IMR-90 (cell line): ENCODE results near the gene P2RY2. TPM values are rescaled to one million over a fixed set of nuclear protein-coding genes. Genes with fewer than 3 reads are reported as not detected.

Experiments used
- ATAC-seq: fragments of 200-7000 bp; cut with Tn5 transposase; 2 replicates; pipeline ENCODE4 v1.9.1; 2020; ENCODE audit warnings: low read depth, mild to moderate bottlenecking, moderate library complexity
- BruUV-seq: library from RNA; stranded (reverse); fragments of 400-500 nt; replicated peaks from 2 replicates; lab custom pipeline; 2021; lab: Mats Ljungman, UMichigan
- CTCF ChIA-PET: fragments of 300-600 bp; formaldehyde crosslinking; extraction: SDS; loops from one replicate; lab custom pipeline; 2021; ENCODE audit warnings: antibody characterized with exemption; lab: Yijun Ruan, JAX
- POLR2A ChIA-PET: fragments of 300-600 bp; sonication (Branson Sonifier 250); formaldehyde crosslinking; loops from one replicate; lab custom pipeline; 2022; ENCODE audit warnings: antibody characterized with exemption; ENCODE audit not compliant: unreplicated experiment; lab: Charles Lee
- DNase-seq: peaks from one replicate; pipeline ENCODE4 v3.0.0; 2013
- H2AFZ ChIP-seq: replicated peaks from 2 replicates; pipeline ENCODE3; 2013; ENCODE audit warnings: low read length, mild to moderate bottlenecking; ENCODE audit not compliant: poor library complexity
- H2AK5ac ChIP-seq: 2 replicates; pipeline ENCODE4 v1.6.1; 2013; ENCODE audit warnings: low read depth, low read length, inconsistent platforms
- H2AK9ac ChIP-seq: replicated peaks from 2 replicates; pipeline ENCODE3; 2013; ENCODE audit warnings: mild to moderate bottlenecking, low read depth, low read length, moderate library complexity; ENCODE audit not compliant: poor library complexity
- H2BK120ac ChIP-seq: 2 replicates; pipeline ENCODE4 v1.6.1; 2013; ENCODE audit warnings: low read depth, low read length, inconsistent platforms
- H2BK15ac ChIP-seq: 3 replicates; pipeline ENCODE4 v1.6.1; 2013; ENCODE audit warnings: low read depth, low read length, inconsistent platforms
- H2BK20ac ChIP-seq: 2 replicates; pipeline ENCODE4 v1.6.1; 2013; ENCODE audit warnings: low read depth, mild to moderate bottlenecking, inconsistent platforms, low read length, moderate library complexity
- H2BK5ac ChIP-seq: 2 replicates; pipeline ENCODE4 v1.6.1; 2013; ENCODE audit warnings: mild to moderate bottlenecking, low read depth, low read length, inconsistent platforms; ENCODE audit not compliant: poor library complexity, severe bottlenecking
- H3K14ac ChIP-seq: replicated peaks from 2 replicates; pipeline ENCODE4 v1.6.1; 2013; ENCODE audit warnings: low read depth, low read length, inconsistent platforms
- H3K18ac ChIP-seq: 2 replicates; pipeline ENCODE4 v1.6.1; 2013; ENCODE audit warnings: low read depth, low read length, control low read depth
- H3K23ac ChIP-seq: 2 replicates; pipeline ENCODE4 v1.6.1; 2013; ENCODE audit warnings: low read depth, low read length, inconsistent platforms
- H3K27ac ChIP-seq: 2 replicates; pipeline ENCODE4 v1.5.1; 2013; ENCODE audit warnings: mild to moderate bottlenecking, control low read depth, low read length; ENCODE audit not compliant: insufficient read depth
- H3K27me3 ChIP-seq: 2 replicates; pipeline ENCODE4 v1.6.1; 2013; ENCODE audit warnings: low read length; ENCODE audit not compliant: control insufficient read depth, insufficient read depth
- H3K36me3 ChIP-seq: 2 replicates; pipeline ENCODE4 v1.6.1; 2013; ENCODE audit warnings: low read length, mixed read lengths; ENCODE audit not compliant: control insufficient read depth, insufficient read depth
- H3K4ac ChIP-seq: 2 replicates; pipeline ENCODE4 v1.6.1; 2013; ENCODE audit warnings: low read depth, low read length, inconsistent platforms
- H3K4me1 ChIP-seq: 2 replicates; pipeline ENCODE4 v1.6.1; 2013; ENCODE audit warnings: low read length, mixed read lengths; ENCODE audit not compliant: control insufficient read depth, insufficient read depth
- H3K4me2 ChIP-seq: 2 replicates; pipeline ENCODE4 v1.6.1; 2013; ENCODE audit warnings: low read depth, mild to moderate bottlenecking, control low read depth, low read length, moderate library complexity
- H3K4me3 ChIP-seq: 2 replicates; pipeline ENCODE4 v1.5.1; 2013; ENCODE audit warnings: low read depth, mild to moderate bottlenecking, control low read depth, low read length, moderate library complexity; ENCODE audit not compliant: insufficient read depth
- H3K56ac ChIP-seq: 2 replicates; pipeline ENCODE4 v1.6.1; 2013; ENCODE audit warnings: low read length, inconsistent platforms; ENCODE audit not compliant: insufficient read depth; ENCODE audit errors: extremely low read depth
- H3K79me1 ChIP-seq, 2 experiments: 2 replicates each; pipeline ENCODE4 v1.6.1; 2013; ENCODE audit warnings: low read length in 2 of 2, inconsistent platforms in 1 of 2, low read depth in 1 of 2
- H3K9ac ChIP-seq: 2 replicates; pipeline ENCODE4 v1.6.1; 2013; ENCODE audit warnings: low read depth, low read length, control low read depth
- H3K9me1 ChIP-seq: 2 replicates; pipeline ENCODE4 v1.6.1; 2013; ENCODE audit warnings: low read length, inconsistent platforms; ENCODE audit not compliant: insufficient read depth
- H3K9me3 ChIP-seq: 2 replicates; pipeline ENCODE4 v1.6.1; 2013; ENCODE audit warnings: low read length; ENCODE audit not compliant: control insufficient read depth, insufficient read depth
- H4K20me1 ChIP-seq: 2 replicates; pipeline ENCODE4 v1.6.1; 2013; ENCODE audit warnings: low read length, inconsistent platforms; ENCODE audit not compliant: insufficient read depth
- H4K5ac ChIP-seq: 2 replicates; pipeline ENCODE4 v1.6.1; 2013; ENCODE audit warnings: mild to moderate bottlenecking, low read depth, low read length, control low read depth
- H4K8ac ChIP-seq, 2 experiments: 2 replicates each; pipeline ENCODE4 v1.6.1; 2013; ENCODE audit warnings: low read depth in 2 of 2, low read length in 2 of 2, control low read depth in 1 of 2, inconsistent platforms in 1 of 2
- H4K91ac ChIP-seq: 2 replicates; pipeline ENCODE4 v1.6.1; 2013; ENCODE audit warnings: low read depth, low read length, inconsistent platforms; ENCODE audit not compliant: insufficient read depth
- BHLHE40 ChIP-seq: fragments of 150-350 bp; IDR thresholded peaks from 2 replicates; pipeline ENCODE4 v1.6.1; 2016; ENCODE audit warnings: mild to moderate bottlenecking, low read depth, low read length
- MAZ ChIP-seq: IDR thresholded peaks from 2 replicates; pipeline ENCODE4 v1.6.1; 2012; ENCODE audit warnings: low read depth, mild to moderate bottlenecking, low read length, improper control_type of control experiment, moderate library complexity, borderline replicate concordance
- RAD21 ChIP-seq: IDR thresholded peaks from 2 replicates; pipeline ENCODE4 v1.6.1; 2012; ENCODE audit warnings: low read length, improper control_type of control experiment
- SMC3 ChIP-seq: fragments of 150-350 bp; IDR thresholded peaks from 2 replicates; pipeline ENCODE4 v1.6.1; 2016; ENCODE audit warnings: low read depth, mild to moderate bottlenecking, antibody characterized with exemption, low read length, moderate library complexity
- WGBS, 2 experiments: methylation state at CpG; one replicate each; pipeline versions ENCODE4 v1.1.5 to v1.1.7; 2013; ENCODE audit warnings: missing lambda C conversion rate in 2 of 2; ENCODE audit not compliant: insufficient read length in 1 of 2; ENCODE audit errors: extremely low coverage in 2 of 2; 5-methylcytosine and 5-hydroxymethylcytosine counted together
- dilution Hi-C: fragments of 300-500 bp; cut with HindIII; formaldehyde crosslinking; loops from one replicate; pipeline ENCODE4 v1.14.3; 2018; ENCODE audit warnings: low sequenced_read_pairs; ENCODE audit not compliant: unreplicated experiment
- in situ Hi-C: fragments of 300-500 bp; cut with MboI; formaldehyde crosslinking; loops from 3 replicates; pipeline ENCODE4 v1.14.3; 2019; ENCODE audit warnings: low sequenced_read_pairs, inconsistent platforms, mixed read lengths
- intact Hi-C: fragments of 100-400 bp; cut with micrococcal nuclease; formaldehyde crosslinking; loops from 2 replicates; pipeline ENCODE4 v1.10.0; 2022
- polyA plus RNA-seq, 3 experiments: library from polyadenylated mRNA; depleted of rRNA; stranded (reverse); fragments of >200 nt; gene quantifications; 2 replicates each; pipeline ENCODE4 v1.2.3, GENCODE V29; 2012; ENCODE audit warnings: low replicate concordance in 1 of 3
- total RNA-seq: library from RNA; depleted of rRNA; stranded (reverse); fragments of >200 nt; gene quantifications from 2 replicates; pipeline ENCODE4 v1.2.3, GENCODE V29; 2012
- TF ChIP-seq, protein P1 (sequence below): conservative IDR thresholded peaks from 2 replicates; pipeline ENCODE4 v1.5.1; 2012; ENCODE audit warnings: mild to moderate bottlenecking, low read depth, low read length, improper control_type of control experiment

The P2RY2 gene
- total and polyA plus RNA-seq, 2 of the 4 experiments (the other 2 are of a cell fraction) = not detected

DNA sequence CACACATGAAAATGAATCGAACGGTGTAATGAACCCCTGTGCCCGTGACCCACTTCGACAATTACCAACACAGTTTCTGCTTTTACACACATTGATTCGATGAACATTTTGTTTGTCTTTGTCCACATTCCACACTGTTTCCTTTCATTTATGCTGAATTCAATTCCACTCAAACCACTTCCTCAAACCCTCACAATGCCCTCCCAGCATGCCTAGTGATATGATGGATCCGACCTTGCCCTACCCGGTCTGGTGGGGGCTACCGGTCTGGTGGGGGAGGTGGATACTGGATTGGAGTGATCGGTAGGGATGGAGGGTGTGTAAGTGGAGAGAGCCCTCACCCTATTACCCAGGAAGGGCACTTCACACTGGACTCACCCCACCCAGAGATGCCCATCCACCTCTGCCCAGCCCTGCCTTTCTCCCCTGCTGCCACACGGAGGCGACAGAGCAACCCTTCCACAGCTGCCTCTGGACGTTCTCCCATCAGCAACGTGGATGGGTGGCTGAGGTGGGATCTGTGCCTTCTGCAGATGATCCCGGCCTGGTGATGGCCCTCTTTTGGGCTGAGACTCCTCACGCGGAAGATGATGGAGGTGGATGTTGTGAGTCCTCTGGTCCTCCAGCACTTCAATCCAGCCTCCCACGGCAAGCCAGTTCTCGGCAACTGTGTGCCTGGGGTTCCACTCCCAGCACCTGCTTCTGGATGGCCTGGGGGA is 33.0 kb upstream of the P2RY2 start:
- Histone ChIP-seq H3K4me2 (no peak overlapping the region), H3K79me1 (no peaks in the 10 kb centered on the region), H2BK15ac (peak overlapping the region; percentile 42; the same call in 1 of the 3 replicates), H4K91ac (peak overlapping the region; percentile 40), H3K27ac (no peak overlapping the region), H4K20me1 (no peaks in the 10 kb centered on the region), H3K4ac (peak overlapping the region; percentile 76), H3K9ac (no peak overlapping the region), H2AK5ac (peak overlapping the region; percentile 92), H2AFZ (peak overlapping the region; percentile 83), H4K5ac (0 out of 2 replicates have a peak overlapping the region, but pooled peaks have one; percentile 3), H3K9me1 (peaks cover 19% of the 10 kb centered on the region), H2BK120ac (peak overlapping the region; percentile 72), H3K4me1 (peaks cover 7% of the 10 kb centered on the region), H3K27me3 (no peaks in the 10 kb centered on the region; the same call in 1 of the 2 replicates), H3K23ac (no peak overlapping the region; the same call in 1 of the 2 replicates), H2AK9ac (peak overlapping the region; percentile 70), H2BK20ac (peak overlapping the region; percentile 58), H3K18ac (no peak overlapping the region), H4K8ac (peak overlapping the region in 1 of 2 experiments; percentile 79; a peak in 2 of 4 replicates), H3K36me3 (no peaks in the 10 kb centered on the region), H3K14ac (0 out of 2 replicates have a peak overlapping the region, but pooled peaks have one; percentile 19), H3K4me3 (no peak overlapping the region), H3K9me3 (no peaks in the 10 kb centered on the region), H3K56ac (no peak overlapping the region), H2BK5ac (peak overlapping the region; percentile 60)
- ChIA-PET CTCF (interaction anchor here (0.6 to 6.0 kb wide), 6 partner anchors 10 to 334 kb away, joined by 3 to 34 read pairs (median 4); no protein-coding TSS in a partner anchor), POLR2A (no interaction called here)
- no TSS peak for BruUV-seq
- intact Hi-C loops (loop anchor here (1.0 kb wide), 2 partner anchors 57 to 104 kb away; no protein-coding TSS in a partner anchor), in situ Hi-C loops (loop anchor here (5.0 kb wide), 1 partner anchor 102 kb away; no protein-coding TSS in a partner anchor), dilution Hi-C loops (no loop called here)
- WGBS, 2 experiments = 75% methylated on average over 5 of the region's 18 CpGs; no CpG with 5 or more reads in 1 of the 2 experiments
- peak; percentile 79 for ATAC-seq
- peak; percentile 33 for DNase-seq
- TF ChIP-seq, protein P1, sequence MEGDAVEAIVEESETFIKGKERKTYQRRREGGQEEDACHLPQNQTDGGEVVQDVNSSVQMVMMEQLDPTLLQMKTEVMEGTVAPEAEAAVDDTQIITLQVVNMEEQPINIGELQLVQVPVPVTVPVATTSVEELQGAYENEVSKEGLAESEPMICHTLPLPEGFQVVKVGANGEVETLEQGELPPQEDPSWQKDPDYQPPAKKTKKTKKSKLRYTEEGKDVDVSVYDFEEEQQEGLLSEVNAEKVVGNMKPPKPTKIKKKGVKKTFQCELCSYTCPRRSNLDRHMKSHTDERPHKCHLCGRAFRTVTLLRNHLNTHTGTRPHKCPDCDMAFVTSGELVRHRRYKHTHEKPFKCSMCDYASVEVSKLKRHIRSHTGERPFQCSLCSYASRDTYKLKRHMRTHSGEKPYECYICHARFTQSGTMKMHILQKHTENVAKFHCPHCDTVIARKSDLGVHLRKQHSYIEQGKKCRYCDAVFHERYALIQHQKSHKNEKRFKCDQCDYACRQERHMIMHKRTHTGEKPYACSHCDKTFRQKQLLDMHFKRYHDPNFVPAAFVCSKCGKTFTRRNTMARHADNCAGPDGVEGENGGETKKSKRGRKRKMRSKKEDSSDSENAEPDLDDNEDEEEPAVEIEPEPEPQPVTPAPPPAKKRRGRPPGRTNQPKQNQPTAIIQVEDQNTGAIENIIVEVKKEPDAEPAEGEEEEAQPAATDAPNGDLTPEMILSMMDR = peak; percentile 78
- TF ChIP-seq SMC3 (peak; percentile 84), MAZ (no peak), BHLHE40 (no peak), RAD21 (peak; percentile 78)
